ENCODE measurements around the gene CDC42BPA.
"Not testable (repeated sequence)": the region's sequence is repeated elsewhere in the genome, so short reads cannot be mapped to it uniquely, and the experiment has no call there.

CDC42BPA gene

DNA sequence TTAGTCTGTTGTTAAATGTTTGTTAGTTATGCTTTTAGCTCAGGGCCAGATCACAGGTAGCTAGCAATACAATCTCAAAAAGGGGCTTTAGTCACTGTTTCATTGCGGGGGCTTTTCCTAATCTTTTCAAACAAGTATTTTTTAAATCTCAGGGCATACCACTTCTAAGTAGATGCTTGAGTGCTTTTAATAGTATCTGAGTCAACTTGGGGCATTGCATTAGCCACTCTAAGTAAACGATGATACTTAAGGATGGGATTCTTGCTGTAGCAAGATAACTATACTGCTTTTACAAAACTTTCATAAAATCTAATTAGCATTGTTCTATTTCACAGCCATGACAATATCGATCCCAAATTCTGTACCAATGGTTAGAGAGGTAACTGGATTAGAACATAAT lies 11.6 kb downstream of the CDC42BPA start:
- no peak for DNase-seq (ENCODE audit: low read depth)

DNA sequence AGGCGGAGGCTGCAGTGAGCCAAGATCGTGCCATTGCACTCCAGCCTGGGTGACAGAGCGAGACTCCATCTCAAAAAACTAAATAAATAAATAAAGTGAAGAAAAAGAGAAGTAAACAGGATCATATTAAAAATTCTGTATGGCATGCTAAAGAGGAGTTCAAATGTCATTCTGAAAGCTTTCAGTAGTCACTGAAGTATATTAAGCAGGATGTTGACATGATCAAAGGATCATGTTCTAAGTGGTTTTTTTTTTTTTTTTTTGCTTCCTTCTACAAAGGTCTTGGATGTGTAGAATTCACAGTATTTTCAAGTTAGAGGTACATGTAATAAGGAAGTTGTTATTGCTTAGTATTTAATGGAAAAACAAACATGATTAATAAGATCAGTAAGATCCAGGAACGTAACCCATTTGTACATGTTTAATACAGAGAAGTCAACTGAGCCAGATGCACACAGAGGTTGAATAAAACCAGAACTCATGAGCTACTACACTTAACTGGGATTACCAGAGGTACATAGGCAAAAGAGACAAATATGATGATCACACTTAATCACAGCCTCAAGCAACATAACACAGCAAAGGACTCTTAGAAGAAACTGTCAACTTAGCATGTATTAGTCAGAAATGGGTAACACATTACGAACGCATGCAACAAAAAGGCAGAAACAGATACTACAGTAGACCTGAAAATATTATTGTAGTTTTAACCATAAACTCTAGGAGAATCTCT lies 12.2 kb downstream of the CDC42BPA start:
- DNase-seq (ENCODE audit: low read depth): no peak

DNA sequence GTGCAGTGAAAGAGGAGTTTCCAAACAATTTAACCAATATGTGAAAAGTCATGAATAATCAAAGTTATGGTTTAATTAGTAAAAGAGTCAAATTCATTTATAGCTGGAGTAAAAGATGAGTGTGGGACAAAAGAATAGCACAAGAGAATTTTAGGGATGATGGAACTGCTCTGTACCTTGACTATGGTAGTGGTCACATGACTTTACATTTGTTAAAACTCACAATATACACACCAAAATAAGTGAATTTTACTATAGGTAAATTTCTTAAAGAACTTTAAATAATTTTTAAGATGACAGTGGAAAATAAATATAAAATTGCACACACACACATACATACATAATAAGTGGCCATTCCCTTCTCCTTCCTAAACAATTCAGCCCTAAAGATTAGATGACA lies 13.6 kb downstream of the CDC42BPA start:
- DNase-seq (ENCODE audit: low read depth): no peak

DNA sequence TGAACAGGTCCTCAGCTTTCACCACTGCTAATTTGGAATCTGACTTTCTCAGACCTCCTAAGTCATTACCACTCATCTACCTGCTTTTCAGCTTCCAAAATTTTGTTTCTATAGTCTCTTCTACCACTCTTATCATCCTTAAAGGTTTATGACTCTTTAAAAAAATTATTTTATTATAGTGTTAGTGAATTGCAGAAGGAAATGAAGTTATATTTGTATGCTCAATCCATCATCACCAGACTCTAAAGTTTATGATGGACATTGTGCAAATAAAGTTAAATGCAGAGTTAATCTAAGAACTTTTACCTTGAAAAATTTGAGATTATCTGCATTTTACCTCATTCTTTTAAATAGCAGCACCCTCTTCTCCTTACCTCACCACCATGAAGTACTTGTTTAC lies 14.6 kb downstream of the CDC42BPA start:
- no peak for DNase-seq (ENCODE audit: low read depth)

DNA sequence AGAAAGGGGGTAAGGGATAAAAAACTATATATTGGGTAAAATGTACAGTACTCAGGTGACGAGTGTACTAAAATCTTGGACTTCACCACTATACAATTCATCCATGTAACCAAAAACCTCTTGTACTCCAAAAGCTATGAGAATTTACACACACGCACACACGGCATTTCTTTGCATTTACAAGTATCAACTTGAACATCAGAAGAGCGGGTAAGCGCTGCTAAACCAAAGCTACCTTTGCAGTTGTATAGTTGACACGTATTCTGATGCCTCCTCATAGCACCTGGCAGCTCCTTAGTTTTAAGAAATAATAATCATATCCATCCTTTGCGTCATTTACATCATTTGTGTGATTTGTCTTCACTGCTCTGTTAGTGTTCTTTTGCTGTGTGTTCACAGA lies 17.6 kb downstream of the CDC42BPA start:
- no peak for DNase-seq (ENCODE audit: low read depth)

DNA sequence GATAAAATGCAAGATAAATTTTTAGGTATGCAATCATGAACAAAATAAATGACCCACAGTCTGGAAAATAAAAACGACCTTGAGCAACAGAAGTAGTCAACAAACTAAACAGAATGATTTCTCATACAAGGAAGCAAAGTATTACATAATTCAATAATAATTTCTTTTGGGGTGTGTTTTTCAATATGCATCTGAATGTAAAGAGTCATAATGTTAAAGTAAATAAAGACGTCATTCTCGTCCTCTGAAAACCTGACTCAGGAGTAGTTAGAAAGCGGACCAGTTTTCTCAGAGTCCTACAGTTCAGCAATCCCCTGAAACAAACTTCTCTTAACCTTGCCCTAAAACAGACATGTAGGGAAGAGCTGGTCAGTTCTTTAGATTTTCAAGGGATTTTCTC lies 18.6 kb downstream of the CDC42BPA start:
- DNase-seq (ENCODE audit: low read depth): no peak

DNA sequence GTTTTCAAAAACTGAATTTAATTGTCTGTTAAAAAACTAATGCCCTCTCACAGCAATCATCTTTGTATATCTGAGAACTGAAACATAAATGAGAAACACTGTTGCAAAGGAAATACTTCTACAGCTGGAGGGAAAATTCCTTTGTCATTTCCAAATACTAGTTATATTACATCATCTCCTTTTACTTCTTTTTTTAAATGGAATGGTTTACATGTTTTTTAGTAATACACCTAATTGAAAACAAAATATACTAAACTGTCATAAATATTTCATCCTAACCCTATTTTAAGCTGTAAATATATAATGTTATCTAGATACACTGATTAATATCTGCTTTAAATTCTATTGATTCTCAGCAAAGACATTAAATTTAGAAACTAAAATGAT lies 19.1 kb downstream of the CDC42BPA start:
- DNase-seq (ENCODE audit: low read depth): peak; percentile 46

DNA sequence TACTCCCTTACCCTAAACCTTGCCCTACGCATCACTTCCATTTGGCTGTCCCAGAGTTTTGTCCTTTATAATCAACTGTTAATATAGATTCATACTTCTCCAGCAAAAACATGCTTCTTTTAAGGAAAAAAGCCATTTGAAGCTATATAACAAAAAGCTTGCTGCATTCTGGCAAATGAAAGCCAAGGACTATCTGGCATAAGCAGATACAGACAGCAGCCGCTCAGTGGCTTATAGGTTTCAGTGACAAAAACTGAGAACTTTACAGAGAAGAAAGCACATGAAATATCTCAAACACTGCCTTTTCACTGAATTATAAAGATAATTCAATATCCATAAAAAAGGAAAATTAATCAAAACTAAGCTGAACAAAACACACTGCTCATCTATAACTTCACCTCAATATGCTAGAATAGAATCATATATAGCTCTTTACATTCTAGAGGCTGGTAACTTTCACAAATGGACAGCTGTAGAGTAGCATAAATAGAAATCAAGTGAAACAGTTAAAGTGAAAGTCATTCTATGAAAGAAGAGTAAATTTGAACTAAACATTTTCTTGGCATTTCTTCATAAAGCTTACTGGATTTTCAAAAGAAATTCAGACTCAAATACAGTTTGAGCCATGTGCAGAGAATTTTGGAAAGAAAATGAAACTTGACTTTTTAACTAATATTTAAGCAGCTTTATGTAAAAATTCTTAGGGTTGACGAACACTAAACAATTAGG lies 19.6 kb downstream of the CDC42BPA start:
- DNase-seq (ENCODE audit: low read depth): no peak

DNA sequence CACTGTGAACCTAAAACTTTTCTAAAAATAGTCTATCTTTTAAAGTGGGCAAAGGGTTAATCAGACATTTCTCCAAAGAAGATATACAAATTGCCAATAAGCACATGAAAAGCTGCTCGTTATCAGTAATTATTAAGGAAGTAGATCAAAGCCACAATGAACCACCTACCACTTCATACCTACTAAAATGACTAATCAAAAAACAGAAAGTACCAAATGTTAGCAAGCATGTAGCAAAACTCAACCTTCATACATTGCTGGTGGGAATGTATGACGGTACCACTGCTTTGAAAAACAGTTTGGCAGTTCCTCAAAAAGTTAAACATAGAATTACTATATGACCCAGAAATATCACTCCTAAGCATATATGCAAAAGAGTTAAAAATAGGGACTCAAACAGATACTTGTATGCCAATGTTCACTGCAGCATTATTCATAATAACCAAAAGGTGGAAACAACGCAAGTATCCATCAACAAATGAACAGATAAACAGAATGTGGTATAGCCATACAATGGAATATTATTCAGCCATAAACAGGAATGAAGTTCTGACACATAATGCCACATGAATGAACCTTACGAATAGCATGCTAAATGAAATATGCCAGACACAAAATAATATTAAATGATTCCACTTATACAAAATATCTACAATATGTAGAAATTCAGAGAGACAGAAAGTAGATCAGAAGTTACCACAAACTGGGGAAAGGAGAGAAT lies 21.1 kb downstream of the CDC42BPA start:
- DNase-seq (ENCODE audit: low read depth): no peak

DNA sequence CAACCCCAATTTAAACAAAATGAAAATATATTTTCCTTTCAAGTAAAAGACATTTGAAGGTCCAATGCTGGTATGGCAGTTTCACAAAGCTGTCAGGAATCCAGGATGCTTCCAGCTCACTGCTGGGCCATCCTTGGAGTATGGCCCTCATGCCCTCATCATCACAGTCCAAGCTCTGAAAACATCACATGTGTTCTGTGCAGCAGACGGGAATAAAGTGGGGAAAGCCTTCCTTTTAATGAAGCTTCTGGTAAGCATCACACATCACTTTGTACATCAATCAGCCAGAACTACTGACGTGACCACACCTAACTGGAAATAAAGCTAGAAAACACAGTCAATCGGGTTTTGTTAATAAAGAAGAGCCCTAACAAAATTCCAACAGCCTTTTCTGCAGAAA lies 22.7 kb downstream of the CDC42BPA start:
- no peak for DNase-seq (ENCODE audit: low read depth)

DNA sequence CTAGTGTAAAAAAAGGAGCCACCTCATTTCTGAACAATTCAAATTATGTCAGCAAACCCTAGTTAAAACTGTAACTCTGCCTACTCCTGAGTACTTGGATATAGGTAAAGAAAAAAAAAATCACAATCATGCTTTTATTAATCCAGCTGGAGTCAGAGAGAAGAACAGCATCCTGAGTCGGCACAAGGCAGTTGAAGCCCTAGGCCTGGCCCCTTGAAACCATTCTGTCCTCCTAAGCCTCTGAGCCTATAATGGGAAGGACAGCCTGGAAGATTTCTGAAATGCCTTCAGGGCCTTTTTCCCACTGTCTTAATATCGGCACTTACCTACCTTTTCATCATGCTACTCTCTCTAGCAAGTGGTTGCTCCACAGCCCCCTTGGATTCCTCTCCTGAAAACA lies 32.5 kb downstream of the CDC42BPA start:
- no peak for DNase-seq (ENCODE audit: low read depth)

DNA sequence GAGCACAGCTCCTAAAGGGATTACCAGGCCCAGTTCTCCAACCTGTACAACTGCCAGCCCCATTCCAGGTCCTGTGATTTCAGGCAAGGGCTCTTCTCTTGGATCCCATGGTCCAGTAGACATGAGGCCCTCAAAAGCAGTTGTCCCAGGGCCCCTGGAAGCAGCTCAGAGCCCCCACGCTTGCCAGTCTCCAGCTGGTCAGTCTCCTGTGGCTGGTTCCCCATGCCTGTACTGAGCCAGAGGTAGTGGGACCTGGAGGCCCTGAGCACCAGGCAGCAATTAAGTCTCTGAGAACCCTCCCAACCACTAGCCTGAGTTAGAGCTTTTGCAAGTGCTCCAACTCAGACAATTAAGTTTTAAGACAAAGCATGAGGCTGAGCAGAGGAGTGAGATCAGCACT lies 36.9 kb downstream of the CDC42BPA start:
- DNase-seq (ENCODE audit: low read depth): no peak

DNA sequence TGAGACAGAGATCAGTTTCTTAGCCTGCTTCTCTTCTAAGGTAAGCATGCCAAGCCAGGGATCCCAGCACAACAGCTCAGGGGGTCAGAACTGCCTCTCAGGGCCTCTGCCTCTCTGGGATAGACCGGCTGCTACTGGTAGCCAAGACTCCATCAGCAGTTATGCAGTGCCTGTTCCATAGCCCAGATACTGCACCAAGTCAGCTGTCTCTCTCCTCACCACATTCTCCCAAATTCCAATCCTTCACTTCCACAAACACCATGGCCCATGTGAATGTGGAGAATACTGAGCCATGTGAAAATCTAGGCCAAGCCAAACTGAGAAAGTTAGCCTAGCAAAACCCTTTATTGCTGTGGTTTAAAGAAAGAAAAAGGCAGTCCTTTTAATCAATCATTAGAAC lies 37.5 kb downstream of the CDC42BPA start:
- DNase-seq (ENCODE audit: low read depth): no peak

DNA sequence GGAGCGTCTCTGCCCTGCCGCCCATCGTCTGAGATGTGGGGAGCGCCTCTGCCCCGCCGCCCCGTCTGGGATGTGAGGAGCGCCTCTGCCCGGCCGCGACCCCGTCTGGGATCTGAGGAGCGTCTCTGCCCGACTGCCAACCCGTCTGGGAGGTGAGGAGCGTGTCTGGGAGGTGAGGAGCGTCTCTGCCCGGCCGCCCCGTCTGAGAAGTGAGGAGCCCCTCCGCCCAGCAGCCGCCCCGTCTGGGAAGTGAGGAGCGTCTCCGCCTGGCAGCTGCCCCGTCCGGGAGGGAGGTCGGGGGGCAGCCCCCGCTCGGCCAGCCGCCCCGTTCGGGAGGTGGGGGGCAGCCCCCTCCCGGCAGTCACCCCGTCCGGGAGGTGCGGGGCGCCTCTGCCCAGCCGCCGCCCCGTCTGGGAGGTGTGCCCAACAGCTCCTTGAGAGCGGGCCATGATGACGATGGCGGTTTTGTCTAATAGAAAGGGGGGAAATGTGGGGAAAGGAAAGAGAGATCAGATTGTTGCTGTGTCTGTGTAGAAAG lies 42.1 kb downstream of the CDC42BPA start:
- not testable (repeated sequence) for DNase-seq (ENCODE audit: low read depth)

DNA sequence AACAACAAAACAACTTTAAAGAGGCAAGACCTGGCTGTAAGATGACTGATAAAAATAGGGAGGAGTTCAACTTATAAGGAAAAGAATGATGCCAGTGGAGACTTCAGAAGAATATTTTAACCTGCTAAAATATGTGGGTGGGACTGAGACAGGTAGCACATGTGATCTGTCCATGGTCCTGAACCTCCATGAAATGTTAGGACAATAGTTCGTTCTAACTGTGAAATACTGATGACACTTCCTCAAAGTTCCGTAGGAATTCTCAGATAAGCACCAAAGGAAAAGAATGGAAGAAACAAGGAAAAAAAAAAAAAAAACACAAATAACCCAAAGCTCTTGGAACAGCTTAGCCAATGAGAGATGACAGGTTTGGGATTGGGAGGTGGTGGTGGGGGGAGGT lies 44.7 kb downstream of the CDC42BPA start:
- DNase-seq (ENCODE audit: low read depth): no peak

DNA sequence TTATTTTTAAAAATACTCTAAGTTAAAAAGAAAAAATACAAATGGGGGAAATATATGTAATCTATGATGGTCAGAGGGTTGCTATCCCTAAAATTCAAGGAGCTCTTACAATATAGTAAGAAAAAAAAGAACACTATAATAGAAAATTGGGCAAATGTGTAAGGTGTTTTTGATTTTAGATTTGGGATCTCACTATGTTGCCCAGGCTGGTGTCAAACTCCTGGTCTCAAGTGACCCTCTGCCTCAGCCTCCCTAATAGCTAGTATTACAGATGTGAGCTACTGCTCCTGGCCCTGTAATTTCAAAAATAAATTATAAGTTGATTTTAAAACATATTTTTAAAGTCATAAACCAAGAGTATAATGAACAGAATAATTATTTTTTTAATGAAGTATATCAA lies 45.9 kb downstream of the CDC42BPA start:
- no peak for DNase-seq (ENCODE audit: low read depth)

DNA sequence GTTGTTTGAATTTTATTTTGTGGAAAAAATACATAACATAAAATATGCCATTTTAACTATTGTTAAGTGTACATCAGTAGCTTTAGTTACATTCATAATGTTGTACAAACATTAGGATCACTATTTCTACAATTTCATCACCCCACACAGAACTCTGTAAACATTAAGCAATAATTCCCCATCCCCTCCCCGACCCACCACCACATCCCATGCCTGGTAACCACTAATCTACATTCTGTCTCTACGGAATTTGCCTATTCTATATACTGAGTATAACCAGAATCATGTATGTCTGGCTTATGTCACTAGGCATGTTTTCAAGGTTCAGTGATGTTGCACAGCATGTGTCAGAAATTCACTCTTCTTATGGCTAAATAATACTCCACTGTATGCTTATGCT lies 47.7 kb downstream of the CDC42BPA start:
- DNase-seq (ENCODE audit: low read depth): no peak

DNA sequence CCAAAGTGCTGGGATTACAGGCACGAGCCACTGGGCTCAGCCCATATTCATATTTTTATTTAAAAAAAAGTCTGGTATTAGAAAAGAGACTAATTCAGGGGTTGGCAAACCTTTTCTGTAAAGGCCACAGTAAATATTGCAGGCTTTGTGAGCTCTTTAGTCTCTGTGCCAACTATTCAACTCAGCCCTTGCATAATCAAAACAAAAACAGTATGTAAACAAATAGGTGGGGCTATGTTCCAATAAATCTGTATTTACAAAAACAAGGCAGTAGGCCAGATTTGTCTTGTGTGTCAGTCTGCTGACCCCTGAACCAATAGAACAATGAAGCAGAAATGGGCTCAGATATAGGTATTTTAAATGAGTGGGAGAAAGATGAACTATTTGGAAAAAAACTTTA lies 49.3 kb downstream of the CDC42BPA start:
- peak; percentile 65 for DNase-seq (ENCODE audit: low read depth)

DNA sequence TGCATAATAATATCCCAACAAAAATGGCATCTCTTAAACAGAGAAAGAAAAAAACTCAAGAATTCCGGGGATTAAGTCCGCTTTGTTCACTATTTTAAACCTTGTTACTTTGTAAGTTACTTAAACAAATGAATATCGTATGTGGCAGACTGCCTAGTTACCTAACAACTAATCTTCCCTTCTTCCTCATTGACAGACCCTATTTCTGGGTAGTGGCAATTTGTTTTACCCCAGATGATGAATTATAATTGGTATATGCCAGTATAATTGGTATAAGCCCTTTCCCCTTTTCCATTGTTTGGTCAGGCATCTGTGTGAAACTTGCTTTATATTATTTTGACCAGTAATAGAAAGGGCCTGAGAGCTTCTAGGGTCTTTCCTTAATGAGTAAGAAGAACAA lies 52.4 kb downstream of the CDC42BPA start:
- no peak for DNase-seq (ENCODE audit: low read depth)

DNA sequence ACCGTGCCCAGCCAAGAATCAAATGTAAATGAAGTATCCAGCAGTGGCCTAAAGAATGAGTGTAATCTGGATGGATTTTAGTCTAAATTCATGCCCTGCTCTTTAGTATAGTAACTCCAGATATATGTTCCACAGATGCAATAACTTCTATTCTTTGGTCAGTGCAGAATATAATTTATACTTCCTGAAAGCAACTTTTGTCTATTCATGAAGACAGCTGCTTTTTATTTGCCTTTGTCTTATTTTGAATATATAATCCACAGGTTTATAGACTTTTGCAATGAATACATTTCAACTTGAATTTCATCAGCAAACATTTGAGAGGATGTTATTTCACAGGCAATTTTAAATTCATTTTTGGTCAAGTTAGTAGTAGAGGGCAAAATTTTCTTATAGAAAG lies 54.4 kb downstream of the CDC42BPA start:
- no peak for DNase-seq (ENCODE audit: low read depth)

DNA sequence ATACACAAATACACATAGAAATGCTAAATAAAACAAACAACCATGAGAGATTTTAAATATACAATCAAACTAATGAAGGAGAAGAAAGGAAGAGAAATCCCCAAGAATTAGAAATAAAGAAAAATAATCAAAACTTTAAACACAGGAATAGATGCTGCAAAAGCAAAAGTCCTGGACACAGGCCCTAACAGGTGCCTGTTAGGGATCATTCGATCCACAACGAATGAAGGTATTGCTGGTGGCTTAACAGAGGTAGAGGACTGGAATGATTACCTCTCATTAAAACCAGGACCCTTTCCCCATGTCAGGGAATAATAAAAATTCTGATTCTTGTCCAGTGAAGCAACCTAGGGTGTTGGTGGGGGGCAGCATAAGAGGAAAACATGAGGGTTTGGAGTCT lies 56.8 kb downstream of the CDC42BPA start:
- DNase-seq (ENCODE audit: low read depth): no peak

DNA sequence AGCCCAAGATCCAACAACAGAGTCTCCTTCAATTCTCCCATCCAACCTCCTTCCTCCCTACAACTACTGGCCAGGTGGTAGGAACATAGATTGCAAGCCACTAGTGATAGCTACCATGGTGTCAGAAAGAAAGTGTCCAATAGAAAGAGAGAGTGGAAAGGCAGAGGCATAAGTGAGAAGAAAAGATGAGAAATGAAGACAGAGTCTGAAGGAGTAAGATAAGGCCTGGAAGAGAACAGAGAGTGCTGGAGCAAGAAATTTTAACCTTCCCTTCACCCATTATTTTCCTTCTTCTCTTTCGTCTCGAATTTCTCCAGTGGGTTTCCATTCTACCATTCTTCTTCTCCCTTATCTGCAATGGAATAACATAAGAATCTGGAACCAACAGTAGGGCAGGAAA lies 57.9 kb downstream of the CDC42BPA start:
- DNase-seq (ENCODE audit: low read depth): no peak

DNA sequence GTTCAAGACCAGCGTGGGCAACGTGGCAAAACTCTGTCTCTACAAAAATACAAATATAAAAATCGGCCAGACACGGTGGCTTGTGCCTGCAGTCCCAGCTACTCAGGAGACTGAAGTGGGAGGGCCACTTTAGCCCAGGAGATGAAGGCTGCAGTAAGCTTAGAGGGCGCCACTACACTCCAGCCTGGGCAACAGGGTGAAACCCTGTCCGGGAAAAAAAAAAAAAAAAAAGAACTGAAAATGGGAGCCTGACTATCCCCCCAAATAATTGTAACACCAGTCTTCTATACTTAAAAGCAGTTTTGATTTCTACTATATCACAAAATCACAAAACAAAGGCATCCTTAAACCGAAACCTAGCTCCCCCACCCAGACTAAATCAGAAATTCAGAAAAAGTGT lies 60.3 kb downstream of the CDC42BPA start:
- DNase-seq (ENCODE audit: low read depth): no peak

All from fibroblast of gingiva (primary cell).